Measurements from ENCODE around the gene TTLL9. TPM values are rescaled to one million over a fixed set of nuclear protein-coding genes. Genes with fewer than 3 reads are reported as not detected.

The TTLL9 gene
- total RNA-seq, 1 donor from 2014 or later: 2.4 TPM

DNA sequence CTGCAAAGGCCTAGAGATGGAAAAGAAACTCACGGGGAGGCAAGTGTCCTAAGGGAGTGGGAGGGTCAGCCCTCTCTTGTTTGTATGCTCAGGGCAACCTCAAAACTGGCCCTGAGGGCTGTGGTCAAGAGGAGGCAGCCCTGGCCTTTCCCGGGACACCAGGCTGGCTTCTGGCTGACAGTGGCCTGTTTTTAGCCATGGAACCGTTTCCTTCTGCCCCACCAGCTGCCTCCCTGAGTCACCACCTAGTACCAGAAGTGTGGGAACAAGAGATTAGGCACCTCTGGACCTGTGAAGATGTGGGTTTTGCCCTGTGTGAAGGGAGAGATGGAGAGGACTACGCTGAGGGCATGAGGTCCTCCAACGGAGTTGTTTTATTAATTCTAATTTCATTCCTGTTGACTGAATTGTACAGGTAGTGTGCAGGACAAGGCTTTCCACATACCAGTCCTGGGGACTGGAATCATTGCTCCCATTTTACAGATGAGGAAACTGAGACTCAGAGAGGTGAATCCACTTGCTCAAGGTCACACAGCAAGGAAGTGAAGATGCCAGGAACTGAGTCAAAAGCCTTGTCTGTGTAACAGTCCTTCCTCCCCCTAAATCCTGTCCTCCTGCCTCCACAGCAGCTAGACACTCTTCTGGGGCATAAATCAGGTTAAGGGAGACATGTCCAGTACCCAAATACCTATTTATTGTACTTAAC is 30.5 kb upstream of the TTLL9 start:
- H3K4me1 Mint-ChIP-seq (ENCODE audit: low read depth): peaks cover 4% of the 10 kb centered on the region
- H3K27me3 Mint-ChIP-seq: peaks cover 2% of the 10 kb centered on the region
- no peak for DNase-seq (ENCODE audit: low spot score, unreplicated experiment)
- TF ChIP-seq, protein P1, sequence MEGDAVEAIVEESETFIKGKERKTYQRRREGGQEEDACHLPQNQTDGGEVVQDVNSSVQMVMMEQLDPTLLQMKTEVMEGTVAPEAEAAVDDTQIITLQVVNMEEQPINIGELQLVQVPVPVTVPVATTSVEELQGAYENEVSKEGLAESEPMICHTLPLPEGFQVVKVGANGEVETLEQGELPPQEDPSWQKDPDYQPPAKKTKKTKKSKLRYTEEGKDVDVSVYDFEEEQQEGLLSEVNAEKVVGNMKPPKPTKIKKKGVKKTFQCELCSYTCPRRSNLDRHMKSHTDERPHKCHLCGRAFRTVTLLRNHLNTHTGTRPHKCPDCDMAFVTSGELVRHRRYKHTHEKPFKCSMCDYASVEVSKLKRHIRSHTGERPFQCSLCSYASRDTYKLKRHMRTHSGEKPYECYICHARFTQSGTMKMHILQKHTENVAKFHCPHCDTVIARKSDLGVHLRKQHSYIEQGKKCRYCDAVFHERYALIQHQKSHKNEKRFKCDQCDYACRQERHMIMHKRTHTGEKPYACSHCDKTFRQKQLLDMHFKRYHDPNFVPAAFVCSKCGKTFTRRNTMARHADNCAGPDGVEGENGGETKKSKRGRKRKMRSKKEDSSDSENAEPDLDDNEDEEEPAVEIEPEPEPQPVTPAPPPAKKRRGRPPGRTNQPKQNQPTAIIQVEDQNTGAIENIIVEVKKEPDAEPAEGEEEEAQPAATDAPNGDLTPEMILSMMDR (IDR thresholded peaks at IDR 0.05; ENCODE audit: unreplicated experiment): no peak
- no peaks in the 10 kb centered on the region for H3K9me3 Mint-ChIP-seq (ENCODE audit: low read depth)
- H3K27ac Mint-ChIP-seq: no peak overlapping the region
- H3K36me3 Mint-ChIP-seq (ENCODE audit: insufficient read depth): no peaks in the 10 kb centered on the region
- no peak overlapping the region for H3K4me3 Mint-ChIP-seq (ENCODE audit: low read depth)

DNA sequence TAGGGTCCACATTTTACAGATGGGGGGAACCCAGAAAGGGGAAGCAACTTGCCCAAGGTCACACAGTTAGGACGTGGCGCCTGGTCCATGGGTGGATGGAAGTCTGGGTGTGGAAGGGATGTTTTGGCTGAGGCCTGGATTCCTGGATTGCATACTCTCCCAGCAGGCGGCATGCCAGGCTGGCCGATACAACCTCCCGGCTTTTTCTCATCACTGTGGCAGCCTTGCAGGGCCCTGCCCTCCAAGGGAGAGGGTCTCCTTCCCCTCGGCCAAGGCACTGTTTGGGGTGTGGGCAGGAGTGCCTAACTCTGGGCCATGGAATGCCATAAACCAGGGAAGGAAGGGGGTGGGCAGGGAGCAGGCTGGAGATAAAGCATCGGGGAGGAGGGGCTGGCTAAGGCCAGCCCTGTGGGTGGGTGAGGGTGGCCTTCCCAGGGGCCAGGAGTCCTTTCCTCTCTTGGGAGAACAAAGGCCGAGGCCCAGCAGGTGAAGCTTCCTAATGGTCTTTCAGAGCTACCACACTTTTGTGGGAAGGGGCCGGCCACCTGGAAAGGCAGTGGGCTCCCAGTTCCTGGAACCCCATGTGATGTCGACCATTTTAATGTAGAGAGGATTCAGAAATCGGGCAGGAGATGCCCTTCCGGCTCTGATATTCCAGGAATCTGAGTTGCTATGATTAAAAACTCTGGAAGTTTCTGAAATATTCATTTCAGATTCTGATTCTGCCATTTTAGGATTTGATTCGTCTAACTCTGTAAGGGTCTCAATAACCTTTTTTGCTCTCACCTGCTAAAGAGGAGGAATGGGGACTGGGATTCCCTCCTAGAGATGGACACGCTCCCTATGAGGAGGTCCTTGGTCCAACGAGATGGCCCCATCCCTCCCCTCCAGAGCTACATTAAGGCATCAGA is 29.3 kb upstream of the TTLL9 start:
- Mint-ChIP-seq H3K9me3 (ENCODE audit: low read depth) (no peaks in the 10 kb centered on the region), H3K27ac (no peak overlapping the region), H3K27me3 (peaks cover 2% of the 10 kb centered on the region), H3K36me3 (ENCODE audit: insufficient read depth) (no peaks in the 10 kb centered on the region), H3K4me3 (ENCODE audit: low read depth) (no peak overlapping the region), H3K4me1 (ENCODE audit: low read depth) (peaks cover 3% of the 10 kb centered on the region)
- no peak for DNase-seq (ENCODE audit: low spot score, unreplicated experiment)
- TF ChIP-seq, protein P1 (IDR thresholded peaks at IDR 0.05; ENCODE audit: unreplicated experiment): no peak

DNA sequence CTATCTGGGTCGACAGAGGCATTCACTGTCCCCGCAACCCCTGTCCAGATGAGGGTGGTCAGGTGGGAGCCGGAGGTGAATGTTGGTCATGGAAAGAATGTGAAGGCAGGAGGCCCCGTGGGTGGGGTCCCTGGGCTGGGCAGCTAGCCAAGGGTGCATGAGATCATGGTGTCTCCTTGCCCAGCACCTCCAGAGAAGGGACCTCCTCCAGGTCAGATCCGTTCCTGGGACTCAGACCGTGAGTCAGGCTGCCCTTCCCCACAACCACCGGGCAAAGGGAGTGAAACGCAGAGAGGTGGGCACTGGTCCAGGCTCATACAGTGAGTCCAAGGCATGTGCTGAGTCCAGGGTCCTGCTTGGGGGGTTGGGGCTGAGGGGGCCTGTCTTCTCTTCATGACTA is 28.5 kb upstream of the TTLL9 start:
- TF ChIP-seq, protein P1 (IDR thresholded peaks at IDR 0.05; ENCODE audit: unreplicated experiment): no peak
- Mint-ChIP-seq H3K27ac (no peak overlapping the region), H3K9me3 (ENCODE audit: low read depth) (no peaks in the 10 kb centered on the region), H3K4me1 (ENCODE audit: low read depth) (peaks cover 3% of the 10 kb centered on the region), H3K4me3 (ENCODE audit: low read depth) (no peak overlapping the region), H3K36me3 (ENCODE audit: insufficient read depth) (no peaks in the 10 kb centered on the region), H3K27me3 (peaks cover 3% of the 10 kb centered on the region)
- DNase-seq (ENCODE audit: low spot score, unreplicated experiment): no peak

DNA sequence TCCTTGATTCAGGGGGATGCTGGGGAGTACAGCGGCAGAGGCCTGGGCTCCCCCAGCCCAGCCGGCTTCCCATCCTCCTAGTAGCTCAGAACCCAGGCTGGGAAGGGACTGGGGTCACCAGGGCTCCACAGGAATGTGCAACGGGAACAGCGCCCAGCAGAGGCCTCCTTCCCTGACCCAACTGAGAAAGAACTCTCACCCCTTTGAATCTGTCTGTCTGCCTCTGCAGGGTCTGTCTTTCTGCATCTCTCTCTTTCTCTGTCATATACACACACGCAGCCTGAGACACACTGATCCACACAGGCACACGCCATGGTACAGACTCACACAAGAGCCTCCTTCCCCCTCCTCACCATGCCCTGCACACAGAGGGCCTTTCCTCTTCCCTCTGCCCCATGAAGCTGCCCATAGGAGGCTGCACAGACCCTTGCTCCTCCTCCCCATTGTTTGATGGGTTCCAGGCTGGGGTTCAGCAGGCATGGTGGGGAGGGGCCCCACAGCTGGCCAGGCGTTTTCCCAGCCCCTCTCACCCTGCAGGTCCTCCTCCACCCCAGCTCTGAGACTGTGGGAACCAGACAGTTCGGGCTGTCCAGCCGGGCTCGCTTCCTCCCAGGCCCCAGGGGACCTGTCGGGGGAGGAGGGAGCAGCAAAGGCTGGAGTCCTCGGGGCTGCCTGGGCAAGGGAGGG is 27.8 kb upstream of the TTLL9 start:
- Mint-ChIP-seq H3K27ac (no peak overlapping the region), H3K4me3 (ENCODE audit: low read depth) (no peak overlapping the region), H3K27me3 (peaks cover 7% of the 10 kb centered on the region), H3K36me3 (ENCODE audit: insufficient read depth) (no peaks in the 10 kb centered on the region), H3K4me1 (ENCODE audit: low read depth) (peaks cover 3% of the 10 kb centered on the region), H3K9me3 (ENCODE audit: low read depth) (no peaks in the 10 kb centered on the region)
- no peak for DNase-seq (ENCODE audit: low spot score, unreplicated experiment)
- TF ChIP-seq, protein P1 (IDR thresholded peaks at IDR 0.05; ENCODE audit: unreplicated experiment): no peak

DNA sequence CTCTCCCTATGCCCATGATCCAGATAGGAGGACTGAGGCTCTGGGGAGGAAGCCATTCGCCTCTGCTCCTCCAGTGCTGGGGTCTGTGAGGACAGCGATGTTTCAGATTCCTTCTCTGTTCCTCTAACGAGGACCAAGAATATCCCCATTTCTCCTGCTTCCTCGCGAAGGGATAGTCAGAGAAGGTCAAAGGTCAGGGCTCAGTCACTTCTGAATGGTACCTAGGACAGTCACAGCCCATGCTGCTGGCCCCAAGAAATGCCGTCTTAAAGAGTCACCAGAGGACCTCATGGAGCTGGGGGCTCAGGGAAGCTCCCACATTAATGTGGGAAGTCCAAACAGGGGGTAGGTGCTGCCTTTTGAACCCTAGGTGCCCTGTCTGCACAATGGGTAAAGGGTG is 27.1 kb upstream of the TTLL9 start:
- Mint-ChIP-seq H3K27me3 (peaks cover 13% of the 10 kb centered on the region), H3K4me3 (ENCODE audit: low read depth) (no peak overlapping the region), H3K27ac (no peak overlapping the region), H3K36me3 (ENCODE audit: insufficient read depth) (no peaks in the 10 kb centered on the region), H3K9me3 (ENCODE audit: low read depth) (no peaks in the 10 kb centered on the region), H3K4me1 (ENCODE audit: low read depth) (peaks cover 3% of the 10 kb centered on the region)
- TF ChIP-seq, protein P1 (IDR thresholded peaks at IDR 0.05; ENCODE audit: unreplicated experiment): no peak
- no peak for DNase-seq (ENCODE audit: low spot score, unreplicated experiment)
